ENCODE data around the gene ZFHX2.

The ZFHX2 gene

GRCh38 chr14:23537351-23538049 lies 14.1 kb downstream of the ZFHX2 start:
- TF ChIP-seq TAF1 (IDR thresholded peaks at IDR 0.05; ENCODE audit: low read depth) (no peak), EP300 (IDR thresholded peaks at IDR 0.05; ENCODE audit: borderline replicate concordance) (no peak), NFIC (IDR thresholded peaks at IDR 0.05) (no peak), CREB1 (IDR thresholded peaks at IDR 0.05; ENCODE audit: low read depth) (no peak), TEAD4 (IDR thresholded peaks at IDR 0.05) (no peak), REST (IDR thresholded peaks at IDR 0.05; ENCODE audit: low read depth) (no peak), FOXM1 (IDR thresholded peaks at IDR 0.05; ENCODE audit: borderline replicate concordance, low read depth) (no peak), CEBPB (IDR thresholded peaks at IDR 0.05) (no peak), YY1 (IDR thresholded peaks at IDR 0.05; ENCODE audit: low read depth) (no peak), RAD21 (IDR thresholded peaks at IDR 0.05; ENCODE audit: low read depth) (no peak), TCF12 (IDR thresholded peaks at IDR 0.05; ENCODE audit: low read depth) (no peak), MAX (IDR thresholded peaks at IDR 0.05) (no peak), USF1 (IDR thresholded peaks at IDR 0.05) (no peak), EGR1 (IDR thresholded peaks at IDR 0.05) (no peak), ZBTB7A (IDR thresholded peaks at IDR 0.05; ENCODE audit: low read depth) (no peak)

- TF ChIP-seq FOXM1 (IDR thresholded peaks at IDR 0.05; ENCODE audit: borderline replicate concordance, low read depth) (no peak), EP300 (IDR thresholded peaks at IDR 0.05; ENCODE audit: borderline replicate concordance) (no peak), MAX (IDR thresholded peaks at IDR 0.05) (no peak), CEBPB (IDR thresholded peaks at IDR 0.05) (no peak), CREB1 (IDR thresholded peaks at IDR 0.05; ENCODE audit: low read depth) (no peak), USF1 (IDR thresholded peaks at IDR 0.05) (no peak), EGR1 (IDR thresholded peaks at IDR 0.05) (no peak), TCF12 (IDR thresholded peaks at IDR 0.05; ENCODE audit: low read depth) (no peak), YY1 (IDR thresholded peaks at IDR 0.05; ENCODE audit: low read depth) (no peak), RAD21 (IDR thresholded peaks at IDR 0.05; ENCODE audit: low read depth) (no peak), TAF1 (IDR thresholded peaks at IDR 0.05; ENCODE audit: low read depth) (no peak)
These were observed 15.1 kb downstream of the ZFHX2 start for GRCh38 chr14:23536494-23536893.

GRCh38 chr14:23535943-23536342 lies 15.6 kb downstream of the ZFHX2 start:
- TF ChIP-seq TEAD4 (IDR thresholded peaks at IDR 0.05) (no peak), USF1 (IDR thresholded peaks at IDR 0.05) (no peak), CEBPB (IDR thresholded peaks at IDR 0.05) (no peak), EP300 (IDR thresholded peaks at IDR 0.05; ENCODE audit: borderline replicate concordance) (no peak), RAD21 (IDR thresholded peaks at IDR 0.05; ENCODE audit: low read depth) (no peak), MAX (IDR thresholded peaks at IDR 0.05) (no peak)

- TF ChIP-seq USF1 (IDR thresholded peaks at IDR 0.05) (no peak), TAF1 (IDR thresholded peaks at IDR 0.05; ENCODE audit: low read depth) (no peak), TCF12 (IDR thresholded peaks at IDR 0.05; ENCODE audit: low read depth) (no peak), EP300 (IDR thresholded peaks at IDR 0.05; ENCODE audit: borderline replicate concordance) (no peak), RAD21 (IDR thresholded peaks at IDR 0.05; ENCODE audit: low read depth) (no peak), EGR1 (IDR thresholded peaks at IDR 0.05) (no peak), REST (IDR thresholded peaks at IDR 0.05; ENCODE audit: low read depth) (no peak), ZBTB7A (IDR thresholded peaks at IDR 0.05; ENCODE audit: low read depth) (no peak), NFIC (IDR thresholded peaks at IDR 0.05) (no peak), FOXM1 (IDR thresholded peaks at IDR 0.05; ENCODE audit: borderline replicate concordance, low read depth) (no peak), CEBPB (IDR thresholded peaks at IDR 0.05) (no peak), YY1 (IDR thresholded peaks at IDR 0.05; ENCODE audit: low read depth) (no peak), CREB1 (IDR thresholded peaks at IDR 0.05; ENCODE audit: low read depth) (no peak), TEAD4 (IDR thresholded peaks at IDR 0.05) (no peak), MAX (IDR thresholded peaks at IDR 0.05) (no peak)
These were observed 17.7 kb downstream of the ZFHX2 start for GRCh38 chr14:23533652-23534435.
